SK-N-SH (cell line): ENCODE results near the gene CLASP1. TPM values are rescaled to one million over a fixed set of nuclear protein-coding genes. Genes with fewer than 3 reads are reported as not detected.

ENCODE experiments used
- CTCF ChIA-PET: fragments of 300-600, 350-600 bp; formaldehyde crosslinking; extraction: SDS; loops from one replicate; lab custom pipeline; 2021; lab: Yijun Ruan, JAX
- POLR2A ChIA-PET: fragments of 350-600 bp; sonication (Branson Sonifier 250); formaldehyde crosslinking; extraction: SDS; loops from one replicate; lab custom pipeline; 2020; ENCODE audit warnings: antibody characterized with exemption, inconsistent platforms; lab: Yijun Ruan, JAX
- DNase-seq: peaks from one replicate; pipeline ENCODE4 v3.0.0; 2012
- H2AFZ ChIP-seq: fragments of 200-600 bp; sonication (generic); 2 replicates; pipeline ENCODE4 v1.8.1; 2016; ENCODE audit warnings: antibody characterized with exemption, mild to moderate bottlenecking, low read depth
- H3F3A ChIP-seq: fragments of 200-600 bp; sonication (generic); replicated peaks from 2 replicates; pipeline ENCODE3; 2016; ENCODE audit warnings: antibody characterized with exemption, mild to moderate bottlenecking; ENCODE audit not compliant: insufficient read depth
- H3K27ac ChIP-seq, 2 experiments: fragments of 200-500 bp in 1 of 2; fragments of 200-600 bp in 1 of 2; sonication (Bioruptor generic) in 1 of 2; sonication (generic), shearing (Covaris generic) in 1 of 2; 2 replicates each; pipeline versions ENCODE4 v1.5.1 to v1.6.1; 2014 to 2016; ENCODE audit warnings: low read depth in 2 of 2, inconsistent platforms in 1 of 2, low read length in 1 of 2, mild to moderate bottlenecking in 1 of 2, mixed read lengths in 1 of 2
- H3K27me3 ChIP-seq: fragments of 200-600 bp; sonication (generic), shearing (Covaris generic); 2 replicates; pipeline ENCODE4 v1.6.1; 2016; ENCODE audit warnings: mixed run types; ENCODE audit not compliant: insufficient read depth
- H3K36me3 ChIP-seq, 2 experiments: fragments of 200-500 bp in 1 of 2; fragments of 200-600 bp in 1 of 2; sonication (Bioruptor generic) in 1 of 2; sonication (generic) in 1 of 2; replicated peaks in 1 of 2; 2 replicates each; pipeline versions ENCODE3 to v1.5.1; 2014 to 2016; ENCODE audit warnings: low read length in 1 of 2, mild to moderate bottlenecking in 1 of 2; ENCODE audit not compliant: insufficient read depth in 2 of 2, control insufficient read depth in 1 of 2
- H3K4me1 ChIP-seq, 2 experiments: fragments of 200-500 bp in 1 of 2; fragments of 200-600 bp in 1 of 2; sonication (Bioruptor generic) in 1 of 2; sonication (generic), shearing (Covaris generic) in 1 of 2; 2 replicates each; pipeline versions ENCODE4 v1.5.1 to v1.6.1; 2014 to 2016; ENCODE audit warnings: low read depth in 1 of 2, low read length in 1 of 2, mixed run types in 1 of 2; ENCODE audit not compliant: insufficient read depth in 2 of 2, control insufficient read depth in 1 of 2
- H3K4me2 ChIP-seq: fragments of 200-600 bp; sonication (generic), shearing (Covaris generic); 2 replicates; pipeline ENCODE4 v1.6.1; 2017; ENCODE audit warnings: mixed run types
- H3K4me3 ChIP-seq, 2 experiments: fragments of 200-500 bp in 1 of 2; fragments of 200-600 bp in 1 of 2; sonication (Bioruptor generic) in 1 of 2; sonication (generic), shearing (Covaris generic) in 1 of 2; 2 replicates each; pipeline versions ENCODE4 v1.5.1 to v1.8.1; 2014 to 2016; ENCODE audit warnings: low read depth in 2 of 2, inconsistent platforms in 1 of 2, low read length in 1 of 2, mild to moderate bottlenecking in 1 of 2, mixed read lengths in 1 of 2, moderate library complexity in 1 of 2
- H3K79me2 ChIP-seq: fragments of 200-600 bp; sonication (generic); 2 replicates; pipeline ENCODE4 v1.8.1; 2017; ENCODE audit warnings: mild to moderate bottlenecking; ENCODE audit not compliant: insufficient read depth
- H3K9ac ChIP-seq: fragments of 200-600 bp; sonication (generic); 2 replicates; pipeline ENCODE4 v1.6.1; 2017; ENCODE audit warnings: mixed run types
- H3K9me2 ChIP-seq: fragments of 200-600 bp; sonication (generic); 2 replicates; pipeline ENCODE4 v1.6.1; 2017; ENCODE audit warnings: mixed run types
- H3K9me3 ChIP-seq: fragments of 200-600 bp; sonication (generic); 2 replicates; pipeline ENCODE4 v1.6.1; 2017; ENCODE audit warnings: mixed run types, mild to moderate bottlenecking, moderate library complexity
- H4K20me1 ChIP-seq: fragments of 200-600 bp; sonication (generic); 2 replicates; pipeline ENCODE4 v1.6.1; 2017; ENCODE audit warnings: mild to moderate bottlenecking, mixed run types; ENCODE audit not compliant: insufficient read depth
- EZH2phosphoT487 ChIP-seq: fragments of 200-600 bp; sonication (generic); IDR thresholded peaks from 2 replicates; pipeline ENCODE4 v1.6.1; 2017; ENCODE audit warnings: low read depth, mixed run types, mild to moderate bottlenecking, antibody characterized with exemption, moderate library complexity, borderline replicate concordance
- FOSL2 ChIP-seq: IDR thresholded peaks from 2 replicates; pipeline ENCODE4 v1.4.0; 2012; ENCODE audit warnings: low read depth, mild to moderate bottlenecking, moderate library complexity, borderline replicate concordance
- FOXJ3 ChIP-seq: sonication (generic); formaldehyde crosslinking; IDR thresholded peaks from 2 replicates; pipeline ENCODE4 v1.5.1; 2020; ENCODE audit warnings: mild to moderate bottlenecking, missing genetic modification reagents
- FOXM1 ChIP-seq: IDR thresholded peaks from 2 replicates; pipeline ENCODE4 v1.4.0; 2012; ENCODE audit warnings: low read depth, mild to moderate bottlenecking
- NFIC ChIP-seq: IDR thresholded peaks from 2 replicates; pipeline ENCODE4 v1.4.0; 2012; ENCODE audit warnings: borderline replicate concordance
- RAD21 ChIP-seq: IDR thresholded peaks from 2 replicates; pipeline ENCODE4 v1.6.1; 2012; ENCODE audit warnings: mild to moderate bottlenecking, low read length
- RCOR1 ChIP-seq: fragments of 150-350 bp; IDR thresholded peaks from 2 replicates; pipeline ENCODE4 v1.6.1; 2017; ENCODE audit warnings: antibody characterized with exemption, low read length
- SIN3A ChIP-seq: IDR thresholded peaks from 2 replicates; pipeline ENCODE4 v1.6.1; 2012; ENCODE audit warnings: low read depth, mild to moderate bottlenecking, low read length, moderate library complexity, borderline replicate concordance
- TAF1 ChIP-seq: IDR thresholded peaks from 2 replicates; pipeline ENCODE4 v1.6.1; 2012; ENCODE audit warnings: low read depth, mild to moderate bottlenecking, low read length, moderate library complexity, borderline replicate concordance
- TCF12 ChIP-seq: IDR thresholded peaks from 2 replicates; pipeline ENCODE4 v1.4.0; 2012
- WGBS: methylation state at CpG from one replicate; pipeline ENCODE4 v1.1.6; 2017; ENCODE audit warnings: low lambda C conversion rate; 5-methylcytosine and 5-hydroxymethylcytosine counted together
- polyA plus RNA-seq, 3 experiments: library from polyadenylated mRNA; depleted of rRNA; stranded (reverse); fragments of >200 nt; gene quantifications; 2 replicates each; pipeline ENCODE4 v1.2.3, GENCODE V29; 2012
- TF ChIP-seq, protein P1 (sequence below): IDR thresholded peaks from 2 replicates; pipeline ENCODE4; 2012
- TF ChIP-seq, protein P2 (sequence below): IDR thresholded peaks from 2 replicates; pipeline ENCODE4 v1.4.0; 2012; ENCODE audit warnings: low read depth, borderline replicate concordance
- TF ChIP-seq, protein P3 (sequence below): fragments of 150-350 bp; IDR thresholded peaks from 2 replicates; pipeline ENCODE4 v1.6.1; 2016; ENCODE audit warnings: mild to moderate bottlenecking, low read depth, low read length

The CLASP1 gene
- polyA plus RNA-seq, 1 of the 3 experiments (the other 2 are of a cell fraction), result 4.9 TPM

DNA sequence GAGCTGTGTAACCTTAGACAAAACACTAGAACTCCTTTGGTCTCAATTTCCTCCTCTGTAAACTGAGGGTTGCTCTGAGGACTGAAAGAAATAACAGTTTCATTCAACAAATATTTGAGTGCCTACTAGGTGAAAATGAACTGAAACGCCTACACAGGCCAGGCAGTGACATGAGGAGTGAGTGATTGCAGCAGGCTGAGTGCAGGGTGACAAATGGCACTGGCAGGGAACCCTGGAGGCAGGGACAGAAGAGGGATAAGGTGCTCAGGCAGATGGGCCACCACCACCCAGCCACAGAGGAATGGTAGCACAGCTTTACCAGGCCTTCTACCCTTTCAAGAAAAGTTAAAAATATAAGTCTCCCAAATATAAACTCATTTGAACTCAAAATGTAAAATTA lies 130.1 kb downstream of the CLASP1 start (continued):
- TF ChIP-seq, protein P1, sequence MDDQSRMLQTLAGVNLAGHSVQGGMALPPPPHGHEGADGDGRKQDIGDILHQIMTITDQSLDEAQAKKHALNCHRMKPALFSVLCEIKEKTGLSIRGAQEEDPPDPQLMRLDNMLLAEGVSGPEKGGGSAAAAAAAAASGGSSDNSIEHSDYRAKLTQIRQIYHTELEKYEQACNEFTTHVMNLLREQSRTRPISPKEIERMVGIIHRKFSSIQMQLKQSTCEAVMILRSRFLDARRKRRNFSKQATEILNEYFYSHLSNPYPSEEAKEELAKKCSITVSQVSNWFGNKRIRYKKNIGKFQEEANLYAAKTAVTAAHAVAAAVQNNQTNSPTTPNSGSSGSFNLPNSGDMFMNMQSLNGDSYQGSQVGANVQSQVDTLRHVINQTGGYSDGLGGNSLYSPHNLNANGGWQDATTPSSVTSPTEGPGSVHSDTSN, result no peak
- no peak for TF ChIP-seq FOXM1
- TF ChIP-seq FOSL2, result no peak
- TF ChIP-seq, protein P2, sequence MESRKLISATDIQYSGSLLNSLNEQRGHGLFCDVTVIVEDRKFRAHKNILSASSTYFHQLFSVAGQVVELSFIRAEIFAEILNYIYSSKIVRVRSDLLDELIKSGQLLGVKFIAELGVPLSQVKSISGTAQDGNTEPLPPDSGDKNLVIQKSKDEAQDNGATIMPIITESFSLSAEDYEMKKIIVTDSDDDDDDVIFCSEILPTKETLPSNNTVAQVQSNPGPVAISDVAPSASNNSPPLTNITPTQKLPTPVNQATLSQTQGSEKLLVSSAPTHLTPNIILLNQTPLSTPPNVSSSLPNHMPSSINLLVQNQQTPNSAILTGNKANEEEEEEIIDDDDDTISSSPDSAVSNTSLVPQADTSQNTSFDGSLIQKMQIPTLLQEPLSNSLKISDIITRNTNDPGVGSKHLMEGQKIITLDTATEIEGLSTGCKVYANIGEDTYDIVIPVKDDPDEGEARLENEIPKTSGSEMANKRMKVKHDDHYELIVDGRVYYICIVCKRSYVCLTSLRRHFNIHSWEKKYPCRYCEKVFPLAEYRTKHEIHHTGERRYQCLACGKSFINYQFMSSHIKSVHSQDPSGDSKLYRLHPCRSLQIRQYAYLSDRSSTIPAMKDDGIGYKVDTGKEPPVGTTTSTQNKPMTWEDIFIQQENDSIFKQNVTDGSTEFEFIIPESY, result no peak
- no peak for TF ChIP-seq SIN3A

DNA sequence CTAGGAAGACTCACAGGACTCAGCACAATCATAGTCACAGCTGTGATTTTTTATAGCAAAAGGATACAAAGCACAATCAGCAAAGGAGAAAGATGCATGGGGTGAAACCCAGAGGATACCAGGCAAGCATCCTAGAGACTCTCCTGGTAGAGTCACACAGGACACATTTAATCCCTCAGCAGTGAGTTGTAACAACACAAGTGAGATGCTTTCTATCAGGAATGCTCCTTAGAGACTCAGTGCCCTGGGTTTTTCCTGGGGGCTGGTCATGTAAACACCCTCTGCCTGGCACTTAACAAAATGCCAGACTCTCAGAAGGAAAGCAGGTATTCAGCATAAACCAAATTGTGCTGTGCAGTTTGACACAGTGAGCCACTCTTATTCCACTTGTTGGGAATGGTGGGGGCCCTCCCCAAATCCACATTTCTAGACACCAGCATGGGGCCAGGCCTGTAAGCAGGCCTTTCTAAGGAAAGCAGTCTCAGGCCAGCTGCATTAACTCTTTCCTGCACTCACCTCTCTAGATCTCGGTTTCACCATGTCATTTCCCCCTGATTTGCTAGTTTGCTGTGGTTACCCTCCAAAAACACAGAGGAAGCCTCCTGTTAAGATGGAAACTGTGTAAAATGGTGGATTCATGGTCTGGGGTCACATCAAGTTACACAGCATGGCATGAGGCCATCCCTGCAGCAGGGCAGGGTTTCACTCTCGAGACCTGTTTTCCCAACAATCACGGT lies 135.5 kb downstream of the CLASP1 start:
- H4K20me1 ChIP-seq, result no peaks in the 10 kb centered on the region
- no peaks in the 10 kb centered on the region for H3K9me2 ChIP-seq
- DNase-seq, result no peak
- no peaks in the 10 kb centered on the region for H3F3A ChIP-seq
- no peak overlapping the region for H3K27ac ChIP-seq
- POLR2A ChIA-PET, result no interaction called here
- no peak overlapping the region for H3K9ac ChIP-seq
- no peaks in the 10 kb centered on the region for H3K9me3 ChIP-seq
- CTCF ChIA-PET, result no interaction called here
- H2AFZ ChIP-seq, result no peak overlapping the region
- no peak overlapping the region for H3K4me2 ChIP-seq
- H3K4me3 ChIP-seq, result no peak overlapping the region
- peaks cover 12% of the 10 kb centered on the region; the same call in 1 of the 2 replicates for H3K79me2 ChIP-seq
- TF ChIP-seq SIN3A (no peak), FOXJ3 (CRISPR knock-in tag) (no peak), NFIC (no peak), FOSL2 (no peak), TCF12 (no peak), FOXM1 (no peak), EZH2phosphoT487 (no peak), RCOR1 (no peak), TAF1 (no peak), RAD21 (no peak)
- TF ChIP-seq, protein P3, sequence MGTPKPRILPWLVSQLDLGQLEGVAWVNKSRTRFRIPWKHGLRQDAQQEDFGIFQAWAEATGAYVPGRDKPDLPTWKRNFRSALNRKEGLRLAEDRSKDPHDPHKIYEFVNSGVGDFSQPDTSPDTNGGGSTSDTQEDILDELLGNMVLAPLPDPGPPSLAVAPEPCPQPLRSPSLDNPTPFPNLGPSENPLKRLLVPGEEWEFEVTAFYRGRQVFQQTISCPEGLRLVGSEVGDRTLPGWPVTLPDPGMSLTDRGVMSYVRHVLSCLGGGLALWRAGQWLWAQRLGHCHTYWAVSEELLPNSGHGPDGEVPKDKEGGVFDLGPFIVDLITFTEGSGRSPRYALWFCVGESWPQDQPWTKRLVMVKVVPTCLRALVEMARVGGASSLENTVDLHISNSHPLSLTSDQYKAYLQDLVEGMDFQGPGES, result no peak
- 96% methylated on average over 3 of the region's 3 CpGs for WGBS
- no peaks in the 10 kb centered on the region for H3K4me1 ChIP-seq
- H3K27me3 ChIP-seq, result no peaks in the 10 kb centered on the region
- peaks cover 42 to 48% of the 10 kb centered on the region in 2 experiments for H3K36me3 ChIP-seq
